GM23248 (cell line): Measurements from ENCODE around the gene KCNQ5. TPM values are rescaled to one million over a fixed set of nuclear protein-coding genes. Genes with fewer than 3 reads are reported as not detected.

Source experiments
- DNase-seq: peaks from one replicate; pipeline ENCODE4 v3.0.0-alpha.2; 2015
- H2AFZ ChIP-seq: fragments of 200-600 bp; sonication (generic); 2 replicates; pipeline ENCODE4 v1.6.1; 2016; ENCODE audit warnings: antibody characterized with exemption
- H3F3A ChIP-seq: fragments of 200-600 bp; sonication (generic); 2 replicates; pipeline ENCODE4 v1.6.1; 2016; ENCODE audit warnings: mild to moderate bottlenecking, antibody characterized with exemption, mixed run types; ENCODE audit not compliant: insufficient read depth
- H3K27ac ChIP-seq: fragments of 200-600 bp; sonication (generic); 2 replicates; pipeline ENCODE4 v1.5.1; 2016; ENCODE audit warnings: mild to moderate bottlenecking
- H3K27me3 ChIP-seq: fragments of 200-600 bp; sonication (generic); replicated peaks from 2 replicates; pipeline ENCODE4 v1.6.1; 2016; ENCODE audit warnings: mild to moderate bottlenecking; ENCODE audit not compliant: insufficient read depth
- H3K36me3 ChIP-seq: fragments of 200-600 bp; sonication (generic); 2 replicates; pipeline ENCODE4 v1.6.1; 2016; ENCODE audit warnings: low read depth, mild to moderate bottlenecking
- H3K4me1 ChIP-seq: fragments of 200-600 bp; sonication (generic); 2 replicates; pipeline ENCODE4 v1.6.1; 2016; ENCODE audit warnings: mild to moderate bottlenecking; ENCODE audit not compliant: insufficient read depth
- H3K4me2 ChIP-seq: fragments of 200-600 bp; sonication (generic); one replicate; pipeline ENCODE4 v1.6.1; 2016; ENCODE audit warnings: mild to moderate bottlenecking; ENCODE audit not compliant: unreplicated experiment
- H3K4me3 ChIP-seq: fragments of 200-600 bp; sonication (generic); 2 replicates; pipeline ENCODE4 v1.5.1; 2016; ENCODE audit warnings: mild to moderate bottlenecking
- H3K79me2 ChIP-seq: fragments of 200-600 bp; sonication (generic); 2 replicates; pipeline ENCODE4 v1.6.1; 2016; ENCODE audit warnings: mild to moderate bottlenecking; ENCODE audit not compliant: insufficient read depth
- H3K9ac ChIP-seq: fragments of 200-600 bp; sonication (generic); 2 replicates; pipeline ENCODE4 v1.6.1; 2016; ENCODE audit warnings: mild to moderate bottlenecking
- H3K9me2 ChIP-seq: fragments of 200-600 bp; sonication (generic); 2 replicates; pipeline ENCODE4 v1.6.1; 2016; ENCODE audit warnings: mixed run types, mild to moderate bottlenecking, moderate library complexity; ENCODE audit not compliant: insufficient read depth
- H3K9me3 ChIP-seq: fragments of 200-600 bp; sonication (generic); one replicate; pipeline ENCODE4 v1.6.1; 2017; ENCODE audit warnings: low read depth
- H4K20me1 ChIP-seq: fragments of 200-600 bp; sonication (generic); 2 replicates; pipeline ENCODE4 v1.6.0; 2016; ENCODE audit not compliant: insufficient read depth
- EZH2 ChIP-seq: fragments of 200-600 bp; sonication (generic); IDR thresholded peaks from 2 replicates; pipeline ENCODE4 v1.6.1; 2018; ENCODE audit warnings: antibody characterized with exemption, mild to moderate bottlenecking; ENCODE audit not compliant: insufficient read depth, poor library complexity, severe bottlenecking
- EZH2phosphoT487 ChIP-seq: fragments of 200-600 bp; sonication (generic); IDR thresholded peaks from 2 replicates; pipeline ENCODE4 v1.6.1; 2018; ENCODE audit warnings: antibody characterized with exemption, moderate library complexity, mild to moderate bottlenecking, low read depth; ENCODE audit not compliant: insufficient read depth
- WGBS, 2 experiments: methylation state at CpG; one replicate each; pipeline ENCODE4 v1.1.6; 2015 to 2017; ENCODE audit warnings: low lambda C conversion rate in 2 of 2, low coverage in 1 of 2; ENCODE audit errors: missing lambda C conversion rate in 2 of 2; 5-methylcytosine and 5-hydroxymethylcytosine counted together
- in situ Hi-C: fragments of 300-500 bp; cut with MboI; formaldehyde crosslinking; loops from 2 replicates; pipeline ENCODE4 v1.15.0; 2020
- polyA plus RNA-seq: library from polyadenylated mRNA; unstranded; fragments of >200 nt; fragmentation: Nextera tagmentation; extraction: Ambion mirVana; gene quantifications from 2 replicates; pipeline ENCODE4 v1.2.1, GENCODE V29; 2016
- total RNA-seq: library from RNA; depleted of rRNA; stranded (reverse); fragments of >200 nt; shearing (Covaris generic); gene quantifications from 2 replicates; pipeline ENCODE4 v1.2.3, GENCODE V29; 2014

Gene KCNQ5
- total and polyA plus RNA-seq, 2 experiments from 2014 or later: 5.7 to 10.8 TPM

- Histone ChIP-seq H4K20me1 (no peaks in the 10 kb centered on the region), H3K9ac (no peak overlapping the region), H3K27ac (peak overlapping the region; percentile 35; the same call in 1 of the 2 replicates), H3K9me2 (no peaks in the 10 kb centered on the region), H3K4me3 (no peak overlapping the region), H3K36me3 (no peaks in the 10 kb centered on the region), H3K4me1 (peaks cover 38% of the 10 kb centered on the region), H3K9me3 (no peaks in the 10 kb centered on the region), H2AFZ (no peak overlapping the region), H3K4me2 (peak overlapping the region; percentile 29), H3K79me2 (no peaks in the 10 kb centered on the region), H3K27me3 (no peaks in the 10 kb centered on the region), H3F3A (peaks cover 47% of the 10 kb centered on the region)
- 23 to 28% methylated on average over 2 of the region's 2 CpGs for WGBS, 2 experiments
- TF ChIP-seq EZH2 (no peak), EZH2phosphoT487 (no peak)
- in situ Hi-C loops: no loop called here
- DNase-seq: peak; percentile 52
These were observed 331.2 kb downstream of the KCNQ5 start for GRCh38 chr6:72952808-72953630.

GRCh38 chr6:72953971-72954381 is 332.1 kb downstream of the KCNQ5 start:
- H3K9me2 ChIP-seq: no peaks in the 10 kb centered on the region
- WGBS, 2 experiments: 52 to 75% methylated on average over 3 of the region's 3 CpGs
- peaks cover 38% of the 10 kb centered on the region for H3K4me1 ChIP-seq
- DNase-seq: peak; percentile 32
- in situ Hi-C loops: no loop called here
- no peaks in the 10 kb centered on the region for H3K9me3 ChIP-seq
- H3K27ac ChIP-seq: no peak overlapping the region
- TF ChIP-seq EZH2 (no peak), EZH2phosphoT487 (no peak)
- H3F3A ChIP-seq: peaks cover 44% of the 10 kb centered on the region
- no peaks in the 10 kb centered on the region for H4K20me1 ChIP-seq
- no peaks in the 10 kb centered on the region for H3K36me3 ChIP-seq
- H3K4me3 ChIP-seq: no peak overlapping the region
- H3K79me2 ChIP-seq: no peaks in the 10 kb centered on the region
- peak overlapping the region; percentile 29 for H3K4me2 ChIP-seq
- H2AFZ ChIP-seq: no peak overlapping the region
- H3K9ac ChIP-seq: no peak overlapping the region
- H3K27me3 ChIP-seq: no peaks in the 10 kb centered on the region

- Histone ChIP-seq H3K4me1 (peaks cover 37% of the 10 kb centered on the region), H3K4me2 (no peak overlapping the region), H3K36me3 (no peaks in the 10 kb centered on the region), H3K27me3 (no peaks in the 10 kb centered on the region), H3K27ac (no peak overlapping the region), H3K79me2 (no peaks in the 10 kb centered on the region), H3K9me3 (no peaks in the 10 kb centered on the region), H3K4me3 (no peak overlapping the region), H2AFZ (no peak overlapping the region), H3F3A (peaks cover 44% of the 10 kb centered on the region), H3K9me2 (no peaks in the 10 kb centered on the region), H3K9ac (no peak overlapping the region), H4K20me1 (no peaks in the 10 kb centered on the region)
- TF ChIP-seq EZH2 (no peak), EZH2phosphoT487 (no peak)
- DNase-seq: no peak
- in situ Hi-C loops: no loop called here
- 49% methylated on average over 4 of the region's 4 CpGs for WGBS, 2 experiments
These were observed 332.9 kb downstream of the KCNQ5 start for GRCh38 chr6:72954716-72955115.

DNA sequence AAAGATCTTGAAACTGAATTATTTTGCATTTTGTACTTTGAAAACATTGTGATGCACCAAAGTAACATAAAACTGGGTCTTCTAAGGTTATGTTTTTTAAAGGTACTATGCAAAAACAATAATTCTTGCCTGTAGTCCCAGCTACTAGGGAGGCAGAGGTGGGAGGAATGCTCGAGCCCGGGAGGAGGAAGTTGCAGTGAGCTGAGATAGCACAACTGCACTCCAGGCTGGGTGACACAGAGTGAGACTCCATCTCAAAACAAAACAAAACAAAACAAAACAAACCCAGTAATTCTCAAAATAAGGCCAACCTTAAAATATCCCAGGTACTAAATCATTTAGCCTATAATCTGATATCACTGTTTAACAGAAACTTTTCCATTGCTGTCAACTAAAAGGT is 333.8 kb downstream of the KCNQ5 start:
- H3K9me2 ChIP-seq: no peaks in the 10 kb centered on the region
- H3K4me2 ChIP-seq: no peak overlapping the region
- H3K79me2 ChIP-seq: no peaks in the 10 kb centered on the region; the same call in 1 of the 2 replicates
- H2AFZ ChIP-seq: no peak overlapping the region
- no peaks in the 10 kb centered on the region for H3K36me3 ChIP-seq
- H3F3A ChIP-seq: peaks cover 34% of the 10 kb centered on the region
- H3K4me1 ChIP-seq: peaks cover 28% of the 10 kb centered on the region
- no peak for DNase-seq
- H3K4me3 ChIP-seq: no peak overlapping the region
- no peak overlapping the region for H3K27ac ChIP-seq
- TF ChIP-seq EZH2phosphoT487: no peak
- TF ChIP-seq EZH2: no peak
- 75 to 88% methylated on average over 2 of the region's 2 CpGs for WGBS, 2 experiments
- in situ Hi-C loops: no loop called here
- H3K27me3 ChIP-seq: no peaks in the 10 kb centered on the region
- no peaks in the 10 kb centered on the region for H3K9me3 ChIP-seq
- no peak overlapping the region for H3K9ac ChIP-seq
- no peaks in the 10 kb centered on the region for H4K20me1 ChIP-seq
